NCI-H345 treated with DMSO at 0.1 percent for 48 hours (cell line): ENCODE data around the gene CNTNAP4.

Source experiments
- DNase-seq: peaks from one replicate; lab custom pipeline; 2025; ENCODE audit not compliant: unreplicated experiment; lab: John Stamatoyannopoulos, UW

Gene CNTNAP4

DNA sequence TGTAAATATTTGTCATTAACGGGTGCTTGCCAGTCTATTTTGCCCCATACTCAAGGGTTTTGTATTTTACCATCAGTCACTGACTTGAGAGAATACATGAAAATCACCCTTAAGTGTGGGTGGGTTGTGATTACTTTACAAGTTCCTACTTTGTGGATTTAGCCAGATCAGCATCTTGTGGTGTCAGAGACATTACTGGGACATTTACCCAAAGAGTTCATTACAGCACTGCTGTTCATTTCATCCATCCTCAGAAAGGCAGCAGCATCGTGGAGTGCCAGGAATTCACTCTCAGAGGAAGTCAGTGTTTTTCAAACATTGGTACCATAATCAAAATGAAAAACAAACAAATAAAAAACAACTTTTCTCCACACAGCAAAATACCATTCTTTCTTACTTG, 110.8 kb downstream of the CNTNAP4 start:
- no peak for DNase-seq

GRCh38 chr16:76389126-76389525, 111.9 kb downstream of the CNTNAP4 start:
- no peak for DNase-seq

- no peak for DNase-seq
Observed at GRCh38 chr16:76390476-76390875, 113.3 kb downstream of the CNTNAP4 start.

DNA sequence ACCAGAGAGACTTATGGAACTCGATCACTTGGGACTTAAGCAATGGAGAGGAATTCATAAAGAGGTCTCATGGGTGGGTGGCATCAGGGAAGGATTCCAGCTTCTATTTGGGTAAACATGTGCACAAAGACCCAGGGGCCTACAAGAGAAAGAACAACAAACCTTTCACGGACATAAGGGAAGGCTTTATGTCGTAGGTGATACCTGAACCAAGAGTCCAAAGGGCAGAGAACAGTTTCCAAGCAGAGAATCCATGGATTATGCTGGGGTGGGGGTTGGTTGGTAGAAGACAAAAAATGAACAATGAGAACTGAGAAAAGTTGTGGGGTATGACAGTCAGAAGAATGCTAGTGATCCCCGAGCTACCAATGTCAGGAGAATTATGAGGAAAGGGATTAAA, 119.8 kb downstream of the CNTNAP4 start:
- DNase-seq, result no peak

DNA sequence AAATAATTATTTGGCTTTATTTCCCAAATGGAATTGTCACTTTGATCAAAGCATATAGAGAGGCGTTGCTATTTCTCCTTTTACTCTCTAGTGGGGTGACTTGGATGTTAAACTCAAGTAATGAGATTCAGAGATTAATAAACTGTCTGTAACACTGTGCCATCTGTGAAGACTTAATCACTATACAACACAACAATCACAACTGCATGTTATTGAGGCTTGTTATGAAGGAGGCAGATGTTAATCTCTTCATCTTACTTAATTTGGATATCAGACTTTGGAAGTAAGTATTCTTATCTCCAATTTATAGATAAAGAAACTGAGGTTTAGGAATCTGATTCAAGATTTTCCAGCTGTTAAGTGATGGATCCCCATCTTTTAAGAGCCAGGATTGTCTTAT, 132.5 kb downstream of the CNTNAP4 start:
- DNase-seq, result no peak

GRCh38 chr16:76421571-76421970, 144.4 kb downstream of the CNTNAP4 start:
- DNase-seq, result no peak

DNA sequence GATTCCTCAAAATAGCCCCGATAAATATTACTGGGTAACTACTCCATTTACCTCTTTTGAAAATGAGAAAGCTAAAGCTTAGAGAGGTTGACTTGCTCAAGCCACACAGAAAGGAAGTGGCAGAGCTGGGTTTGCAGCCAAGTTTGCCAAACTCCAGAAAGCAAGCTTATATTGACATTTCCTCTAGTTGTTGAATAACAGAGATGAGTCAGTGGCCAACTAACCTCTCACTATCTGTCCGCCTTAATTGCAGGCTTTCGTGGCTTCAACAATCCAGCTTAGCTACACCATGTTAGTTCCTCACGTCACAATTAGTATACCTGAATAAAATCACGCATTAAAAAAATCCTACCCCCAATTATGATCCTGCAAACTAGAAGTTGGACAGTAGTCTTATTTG, 151.7 kb downstream of the CNTNAP4 start:
- no peak for DNase-seq

GRCh38 chr16:76441391-76441790, 164.2 kb downstream of the CNTNAP4 start:
- no peak for DNase-seq

- no peak for DNase-seq
Observed at GRCh38 chr16:76441876-76442275, 164.7 kb downstream of the CNTNAP4 start.

DNA sequence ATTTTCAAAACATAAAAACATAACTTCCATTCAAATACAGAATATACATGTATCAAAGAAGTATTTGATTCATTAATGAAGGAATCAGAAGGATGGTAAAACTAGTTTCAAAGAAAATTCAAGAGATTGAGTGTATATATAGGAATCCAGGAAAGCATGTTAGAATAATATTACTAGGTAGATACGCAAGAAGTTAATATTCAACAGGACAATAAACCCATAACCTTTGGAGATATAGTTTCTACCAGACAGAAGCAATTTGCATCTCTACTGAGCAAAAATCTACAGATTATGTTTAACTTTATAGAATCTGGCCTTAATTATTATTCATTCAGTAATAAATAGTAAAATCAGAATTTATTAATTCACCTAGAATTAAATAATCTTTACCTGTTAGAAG, 166.8 kb downstream of the CNTNAP4 start:
- DNase-seq, result no peak

DNA sequence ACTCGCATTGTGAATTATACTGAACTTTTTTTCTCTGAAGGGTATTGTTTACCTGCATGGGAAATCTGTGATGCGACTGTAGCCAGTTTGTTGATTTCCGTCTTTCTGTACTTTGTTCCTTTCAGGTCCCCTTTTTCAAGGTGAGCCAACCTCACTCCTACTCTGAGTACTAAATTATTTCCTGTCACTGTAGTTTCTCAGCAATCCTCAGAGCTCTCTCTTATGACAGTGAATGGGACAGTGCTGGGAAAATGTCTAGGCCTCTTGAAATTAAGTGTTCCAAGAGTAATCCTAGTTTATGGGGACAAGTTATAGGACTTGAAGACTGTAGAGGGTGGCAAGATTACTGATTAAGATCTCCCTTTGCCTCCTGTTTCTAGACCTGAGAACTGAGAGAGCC, 167.6 kb downstream of the CNTNAP4 start:
- DNase-seq, result no peak

DNA sequence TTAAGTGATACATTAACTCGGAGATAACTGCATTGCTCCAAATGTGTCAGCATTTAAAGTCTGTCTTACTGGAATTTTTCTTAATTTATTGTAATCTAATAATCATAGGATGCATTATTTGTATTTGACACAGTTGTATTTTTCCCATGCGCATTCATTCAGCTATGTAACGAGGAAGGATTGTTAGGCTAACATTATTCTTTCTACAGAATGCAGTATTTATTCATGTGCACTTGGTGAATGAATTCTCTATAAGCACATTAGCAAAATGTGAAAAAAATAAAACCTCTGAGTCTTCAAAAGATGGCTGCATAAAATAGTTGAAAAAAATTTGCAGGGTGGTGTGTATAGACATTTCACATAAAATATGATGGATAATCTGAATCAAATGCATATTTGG, 168.6 kb downstream of the CNTNAP4 start:
- DNase-seq, result no peak

GRCh38 chr16:76446251-76446650, 169.1 kb downstream of the CNTNAP4 start:
- no peak for DNase-seq

GRCh38 chr16:76450890-76451289, 173.7 kb downstream of the CNTNAP4 start:
- no peak for DNase-seq

DNA sequence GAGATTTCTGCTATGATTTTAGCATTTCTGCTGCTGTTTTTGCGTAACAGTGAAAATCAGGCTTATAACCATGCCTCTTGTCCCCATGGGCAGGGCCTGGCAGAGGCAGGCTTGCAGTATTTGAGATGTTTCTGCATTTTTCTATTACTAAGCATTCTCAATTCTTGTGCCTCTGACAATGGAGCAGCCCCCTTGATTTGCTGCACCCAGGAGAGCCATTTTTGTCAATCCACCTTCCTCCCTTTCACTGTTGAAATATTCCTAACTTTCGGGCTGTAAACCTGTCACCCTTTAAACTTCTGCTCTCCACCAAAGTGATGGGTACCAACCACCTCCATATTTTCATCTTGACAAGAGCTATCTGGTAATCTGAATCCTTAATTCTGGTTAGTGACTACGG, 178.1 kb downstream of the CNTNAP4 start:
- no peak for DNase-seq

- no peak for DNase-seq
Observed at GRCh38 chr16:76456016-76456415, 178.8 kb downstream of the CNTNAP4 start.

DNA sequence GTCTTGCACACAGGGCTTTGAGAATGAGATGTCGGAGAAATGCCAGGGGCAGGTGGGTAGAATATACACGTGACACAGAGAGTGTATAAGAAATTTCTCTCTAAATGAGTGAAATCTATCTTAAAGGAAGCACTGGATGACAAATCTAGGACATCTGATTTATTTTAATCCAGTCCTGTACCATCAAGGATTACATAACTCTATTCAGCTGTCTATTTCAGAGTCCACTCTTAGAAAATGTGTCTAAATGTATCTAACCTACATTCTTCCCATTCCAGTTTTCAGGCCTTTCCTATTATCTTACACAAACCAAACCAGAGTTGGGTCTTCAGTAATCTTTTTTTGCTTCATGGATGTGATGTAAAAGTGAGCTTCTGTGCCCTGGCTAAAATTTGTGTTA, 181.9 kb downstream of the CNTNAP4 start:
- DNase-seq, result no peak

- DNase-seq, result no peak
Observed at GRCh38 chr16:76461836-76462235, 184.6 kb downstream of the CNTNAP4 start.

DNA sequence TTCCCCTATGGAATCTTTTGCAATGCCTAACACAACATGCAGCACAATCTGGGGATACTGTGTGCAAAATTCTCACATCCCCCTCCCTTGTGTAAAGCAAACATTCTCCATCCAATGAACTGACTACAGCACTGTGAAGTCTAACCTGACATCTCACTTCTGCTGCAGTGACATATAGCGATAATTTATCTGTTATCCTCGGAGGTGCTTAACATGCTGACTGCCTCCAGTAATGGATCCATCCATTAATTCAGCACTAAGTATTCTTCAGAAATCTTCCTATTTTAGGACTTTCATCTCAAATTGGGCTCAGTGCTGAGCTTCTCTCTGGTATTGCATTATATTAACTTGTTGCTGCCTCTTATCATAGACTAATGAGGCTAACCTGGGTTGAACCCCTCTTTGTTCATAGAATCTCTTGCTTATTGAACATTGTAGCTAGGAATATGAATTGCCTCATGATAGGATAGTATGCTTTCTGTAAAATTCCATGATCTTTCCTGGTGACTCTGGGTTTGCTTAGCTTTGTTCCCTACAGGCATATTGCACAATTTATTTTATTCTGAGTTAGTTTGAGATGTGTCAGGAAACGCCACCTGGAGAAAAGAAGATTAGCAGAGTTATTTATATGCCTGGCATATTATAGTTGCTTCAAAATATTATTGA, 187.9 kb downstream of the CNTNAP4 start:
- no peak for DNase-seq

- DNase-seq, result no peak
Observed at GRCh38 chr16:76466871-76467270, 189.7 kb downstream of the CNTNAP4 start.

DNA sequence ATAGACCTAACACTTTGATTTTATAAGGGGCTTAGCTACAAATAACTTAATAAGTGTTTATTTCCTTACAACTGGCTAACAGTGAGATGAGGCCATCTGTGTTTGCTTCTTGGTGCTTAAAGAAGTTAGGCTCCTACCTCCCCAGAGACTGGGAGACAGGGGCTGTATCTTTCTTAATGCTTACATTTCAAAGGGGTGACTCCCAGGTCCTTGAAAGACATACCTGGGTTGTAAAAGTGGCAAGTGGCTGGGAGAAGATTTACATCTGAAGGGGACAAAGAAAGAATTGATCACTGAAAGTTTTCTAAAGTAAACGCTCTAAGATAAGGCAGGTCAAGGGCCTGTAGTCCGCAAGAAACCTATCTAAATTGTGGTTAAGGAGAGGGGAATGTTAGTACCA, 196.8 kb downstream of the CNTNAP4 start:
- DNase-seq, result no peak

DNA sequence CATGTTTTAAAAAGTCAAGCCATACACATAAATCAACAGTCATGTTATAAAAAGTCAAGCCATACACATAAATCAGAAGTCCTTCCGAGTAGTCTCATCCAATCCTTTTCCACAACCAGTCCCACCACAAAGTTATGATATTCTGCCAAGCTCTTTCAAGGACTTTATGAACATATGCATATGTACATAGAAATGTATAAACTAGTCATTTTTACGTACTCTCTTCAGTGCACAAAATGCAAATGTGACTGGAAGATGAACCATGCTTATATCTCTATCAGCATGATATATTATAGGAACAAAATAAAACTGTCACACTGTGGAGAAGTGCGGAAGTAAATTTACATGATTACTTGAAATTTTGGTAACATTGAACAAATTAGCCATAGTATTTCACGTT, 200.9 kb downstream of the CNTNAP4 start:
- DNase-seq, result no peak

- no peak for DNase-seq
Observed at GRCh38 chr16:76483307-76483909, 206.2 kb downstream of the CNTNAP4 start.
